Urothelium cell line (cell line): ENCODE measurements around the gene SPINK13.
"Not testable (repeated sequence)": the region's sequence is repeated elsewhere in the genome, so short reads cannot be mapped to it uniquely, and the experiment has no call there.

ENCODE experiments used
- DNase-seq: peaks from one replicate; pipeline ENCODE4 v3.0.0; 2011; ENCODE audit warnings: low spot score, mixed read lengths
- FAIRE-seq: peaks from 2 replicates; lab custom pipeline; 2011; peaks lifted over from hg19 to GRCh38; lab: Jason Lieb, UNC

The SPINK13 gene

GRCh38 chr5:148311484-148311883, 42.9 kb downstream of the SPINK13 start:
- DNase-seq (no peak), FAIRE-seq (no peak)

- DNase-seq (no peak), FAIRE-seq (no peak)
Measured at GRCh38 chr5:148312153-148312552, 43.6 kb downstream of the SPINK13 start, which contains the start of gene SPINK7. SPINK7 (plus strand) TSS chr5:148312423; CDS start chr5:148312484, 61 bp downstream.

GRCh38 chr5:148314187-148314586, 45.6 kb downstream of the SPINK13 start:
- DNase-seq (no peak), FAIRE-seq (no peak)

GRCh38 chr5:148314731-148315130, 46.1 kb downstream of the SPINK13 start:
- no peak for DNase-seq
- no peak for FAIRE-seq

GRCh38 chr5:148320011-148320963, 51.7 kb downstream of the SPINK13 start:
- not testable (repeated sequence) for FAIRE-seq, DNase-seq

GRCh38 chr5:148333262-148333849, 64.8 kb downstream of the SPINK13 start:
- no peak for DNase-seq
- no peak for FAIRE-seq

- DNase-seq: no peak
- FAIRE-seq: no peak
Measured at GRCh38 chr5:148335259-148335658, 66.7 kb downstream of the SPINK13 start, which contains the start of gene SPINK9. SPINK9 (plus strand) TSS chr5:148335559; CDS start chr5:148335614, 55 bp downstream.
